ENCODE measurements around the gene CENPV.

The CENPV gene

GRCh38 chr17:16346721-16347271 is 6.5 kb downstream of the CENPV start:
- H2AK5ac ChIP-seq (ENCODE audit: low read length, severe bottlenecking): no peak overlapping the region
- WGBS: over 99% methylated on average over 6 of the region's 6 CpGs
- H3K18ac ChIP-seq (ENCODE audit: low read depth in 1 of 2, low read length in 2 of 2): no peak overlapping the region
- H3K23ac ChIP-seq (ENCODE audit: low read length in 2 of 2): no peak overlapping the region
- no peak overlapping the region for H2BK5ac ChIP-seq (ENCODE audit: low read depth, low read length, poor library complexity, severe bottlenecking)
- H4K91ac ChIP-seq (ENCODE audit: low read length): no peak overlapping the region
- H3K36me3 ChIP-seq (ENCODE audit: control insufficient read depth in 1 of 2, insufficient read depth in 2 of 2, low read depth in 1 of 2, low read length in 2 of 2): peaks cover 18 to 25% of the 10 kb centered on the region in 2 experiments
- DNase-seq: no peak
- no peak overlapping the region for H4K8ac ChIP-seq (ENCODE audit: low read length)
- H3K4me1 ChIP-seq (ENCODE audit: control insufficient read depth, insufficient read depth, low read depth, low read length): peaks cover 2% of the 10 kb centered on the region
- H2AFZ ChIP-seq (ENCODE audit: low read depth, low read length): no peak overlapping the region
- no peak overlapping the region for H3K4ac ChIP-seq (ENCODE audit: low read depth in 1 of 2, low read length in 2 of 2)
- no peak overlapping the region for H2BK120ac ChIP-seq (ENCODE audit: low read depth, low read length)
- no peak overlapping the region for H2BK12ac ChIP-seq (ENCODE audit: low read length in 2 of 2)
- H3K27me3 ChIP-seq (ENCODE audit: control insufficient read depth in 1 of 2, insufficient read depth in 1 of 2, low read length in 2 of 2): no peaks in the 10 kb centered on the region
- no peak overlapping the region for H3K9ac ChIP-seq (ENCODE audit: low read length)
- no peak overlapping the region for H3K4me2 ChIP-seq (ENCODE audit: low read length, poor library complexity, severe bottlenecking)
- no peak overlapping the region for H2BK15ac ChIP-seq (ENCODE audit: low read depth, poor library complexity, severe bottlenecking)
- H3K14ac ChIP-seq (ENCODE audit: low read length in 2 of 2): no peak overlapping the region
- no peak overlapping the region for H3K4me3 ChIP-seq (ENCODE audit: insufficient read depth in 1 of 2, low read depth in 1 of 2, low read length in 2 of 2)
- peaks cover 11% of the 10 kb centered on the region for H3K79me1 ChIP-seq (replicated peaks; ENCODE audit: low read length, poor library complexity, severe bottlenecking)
- H3K9me3 ChIP-seq (ENCODE audit: control insufficient read depth, low read length): no peaks in the 10 kb centered on the region
- H3K27ac ChIP-seq (ENCODE audit: low read length, poor library complexity, severe bottlenecking): no peak overlapping the region

- H3K9me3 ChIP-seq (ENCODE audit: control insufficient read depth, low read length): no peaks in the 10 kb centered on the region
- H4K91ac ChIP-seq (ENCODE audit: low read length): no peak overlapping the region
- 85% methylated on average over 5 of the region's 5 CpGs for WGBS
- peaks cover 18 to 25% of the 10 kb centered on the region in 2 experiments for H3K36me3 ChIP-seq (ENCODE audit: control insufficient read depth in 1 of 2, insufficient read depth in 2 of 2, low read depth in 1 of 2, low read length in 2 of 2)
- no peak overlapping the region for H3K9ac ChIP-seq (ENCODE audit: low read length)
- no peak overlapping the region for H2BK12ac ChIP-seq (ENCODE audit: low read length in 2 of 2)
- DNase-seq: no peak
- no peak overlapping the region for H3K27ac ChIP-seq (ENCODE audit: low read length, poor library complexity, severe bottlenecking)
- H2AFZ ChIP-seq (ENCODE audit: low read depth, low read length): no peak overlapping the region
- H3K4me2 ChIP-seq (ENCODE audit: low read length, poor library complexity, severe bottlenecking): no peak overlapping the region
- no peak overlapping the region for H2BK5ac ChIP-seq (ENCODE audit: low read depth, low read length, poor library complexity, severe bottlenecking)
- peaks cover 11% of the 10 kb centered on the region for H3K79me1 ChIP-seq (replicated peaks; ENCODE audit: low read length, poor library complexity, severe bottlenecking)
- H3K4ac ChIP-seq (ENCODE audit: low read depth in 1 of 2, low read length in 2 of 2): no peak overlapping the region
- H3K4me1 ChIP-seq (ENCODE audit: control insufficient read depth, insufficient read depth, low read depth, low read length): peaks cover 2% of the 10 kb centered on the region
- no peak overlapping the region for H2BK120ac ChIP-seq (ENCODE audit: low read depth, low read length)
- H3K4me3 ChIP-seq (ENCODE audit: insufficient read depth in 1 of 2, low read depth in 1 of 2, low read length in 2 of 2): no peak overlapping the region
- no peak overlapping the region for H2BK15ac ChIP-seq (ENCODE audit: low read depth, poor library complexity, severe bottlenecking)
- no peak overlapping the region for H4K8ac ChIP-seq (ENCODE audit: low read length)
- no peaks in the 10 kb centered on the region for H3K27me3 ChIP-seq (ENCODE audit: control insufficient read depth in 1 of 2, insufficient read depth in 1 of 2, low read length in 2 of 2)
- no peak overlapping the region for H3K23ac ChIP-seq (ENCODE audit: low read length in 2 of 2)
- H3K18ac ChIP-seq (ENCODE audit: low read depth in 1 of 2, low read length in 2 of 2): no peak overlapping the region
- no peak overlapping the region for H3K14ac ChIP-seq (ENCODE audit: low read length in 2 of 2)
- H2AK5ac ChIP-seq (ENCODE audit: low read length, severe bottlenecking): no peak overlapping the region
Observed at GRCh38 chr17:16345565-16345964, 7.7 kb downstream of the CENPV start.

- no peak overlapping the region for H2BK5ac ChIP-seq (ENCODE audit: low read depth, low read length, poor library complexity, severe bottlenecking)
- no peak overlapping the region for H3K18ac ChIP-seq (ENCODE audit: low read depth in 1 of 2, low read length in 2 of 2)
- no peak overlapping the region for H3K27ac ChIP-seq (ENCODE audit: low read length, poor library complexity, severe bottlenecking)
- H3K36me3 ChIP-seq (ENCODE audit: control insufficient read depth in 1 of 2, insufficient read depth in 2 of 2, low read depth in 1 of 2, low read length in 2 of 2): peaks cover 9 to 18% of the 10 kb centered on the region in 2 experiments
- no peak overlapping the region for H2BK12ac ChIP-seq (ENCODE audit: low read length in 2 of 2)
- H3K4me3 ChIP-seq (ENCODE audit: insufficient read depth in 1 of 2, low read depth in 1 of 2, low read length in 2 of 2): no peak overlapping the region
- no peak for DNase-seq
- no peak overlapping the region for H3K4me2 ChIP-seq (ENCODE audit: low read length, poor library complexity, severe bottlenecking)
- no peak overlapping the region for H3K23ac ChIP-seq (ENCODE audit: low read length in 2 of 2)
- 100% methylated on average over 1 of the region's 3 CpGs for WGBS
- peaks cover 4% of the 10 kb centered on the region for H3K79me1 ChIP-seq (replicated peaks; ENCODE audit: low read length, poor library complexity, severe bottlenecking)
- no peak overlapping the region for H2AFZ ChIP-seq (ENCODE audit: low read depth, low read length)
- H2BK120ac ChIP-seq (ENCODE audit: low read depth, low read length): no peak overlapping the region
- H3K27me3 ChIP-seq (ENCODE audit: control insufficient read depth in 1 of 2, insufficient read depth in 1 of 2, low read length in 2 of 2): no peaks in the 10 kb centered on the region
- H2BK15ac ChIP-seq (ENCODE audit: low read depth, poor library complexity, severe bottlenecking): no peak overlapping the region
- no peak overlapping the region for H2AK5ac ChIP-seq (ENCODE audit: low read length, severe bottlenecking)
- no peak overlapping the region for H3K9ac ChIP-seq (ENCODE audit: low read length)
- no peaks in the 10 kb centered on the region for H3K9me3 ChIP-seq (ENCODE audit: control insufficient read depth, low read length)
- H3K14ac ChIP-seq (ENCODE audit: low read length in 2 of 2): no peak overlapping the region
- H3K4me1 ChIP-seq (ENCODE audit: control insufficient read depth, insufficient read depth, low read depth, low read length): peaks cover under 1% of the 10 kb centered on the region
- no peak overlapping the region for H3K4ac ChIP-seq (ENCODE audit: low read depth in 1 of 2, low read length in 2 of 2)
- H4K8ac ChIP-seq (ENCODE audit: low read length): no peak overlapping the region
- H4K91ac ChIP-seq (ENCODE audit: low read length): no peak overlapping the region
Observed at GRCh38 chr17:16343569-16343968, 9.7 kb downstream of the CENPV start.

DNA sequence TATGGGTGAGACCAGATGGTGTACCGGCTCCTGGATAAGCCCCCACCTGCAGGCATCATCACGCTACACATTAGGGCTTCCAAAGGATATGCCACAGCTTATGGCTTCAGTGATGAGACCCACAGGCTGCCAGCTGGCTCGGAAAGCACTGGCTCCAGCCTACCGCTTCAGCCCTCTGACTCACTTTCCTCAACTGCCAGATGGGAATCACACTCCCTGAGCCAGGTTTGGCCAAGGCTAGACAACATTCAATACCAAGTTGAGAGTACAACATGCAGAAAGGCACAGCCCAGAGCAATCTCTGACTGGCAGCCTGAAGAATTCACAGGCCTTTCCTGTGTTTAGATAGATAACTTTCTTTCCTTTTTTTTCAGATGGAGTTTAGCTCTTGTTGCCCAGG is 10.3 kb downstream of the CENPV start:
- Histone ChIP-seq H3K14ac (ENCODE audit: low read length in 2 of 2) (no peak overlapping the region), H4K8ac (ENCODE audit: low read length) (no peak overlapping the region), H2AFZ (ENCODE audit: low read depth, low read length) (no peak overlapping the region), H3K4me2 (ENCODE audit: low read length, poor library complexity, severe bottlenecking) (no peak overlapping the region), H2BK15ac (ENCODE audit: low read depth, poor library complexity, severe bottlenecking) (no peak overlapping the region), H3K23ac (ENCODE audit: low read length in 2 of 2) (no peak overlapping the region), H3K4ac (ENCODE audit: low read depth in 1 of 2, low read length in 2 of 2) (no peak overlapping the region), H3K27me3 (ENCODE audit: control insufficient read depth in 1 of 2, insufficient read depth in 1 of 2, low read length in 2 of 2) (no peaks in the 10 kb centered on the region), H4K91ac (ENCODE audit: low read length) (no peak overlapping the region), H2AK5ac (ENCODE audit: low read length, severe bottlenecking) (no peak overlapping the region), H3K9me3 (ENCODE audit: control insufficient read depth, low read length) (no peaks in the 10 kb centered on the region), H3K9ac (ENCODE audit: low read length) (no peak overlapping the region), H3K27ac (ENCODE audit: low read length, poor library complexity, severe bottlenecking) (no peak overlapping the region), H3K79me1 (replicated peaks; ENCODE audit: low read length, poor library complexity, severe bottlenecking) (peaks cover 1% of the 10 kb centered on the region), H2BK12ac (ENCODE audit: low read length in 2 of 2) (no peak overlapping the region), H2BK120ac (ENCODE audit: low read depth, low read length) (no peak overlapping the region), H3K4me3 (ENCODE audit: insufficient read depth in 1 of 2, low read depth in 1 of 2, low read length in 2 of 2) (no peak overlapping the region), H3K4me1 (ENCODE audit: control insufficient read depth, insufficient read depth, low read depth, low read length) (no peaks in the 10 kb centered on the region), H3K18ac (ENCODE audit: low read depth in 1 of 2, low read length in 2 of 2) (no peak overlapping the region), H2BK5ac (ENCODE audit: low read depth, low read length, poor library complexity, severe bottlenecking) (no peak overlapping the region), H3K36me3 (ENCODE audit: control insufficient read depth in 1 of 2, insufficient read depth in 2 of 2, low read depth in 1 of 2, low read length in 2 of 2) (peaks cover 6 to 14% of the 10 kb centered on the region in 2 experiments)
- peak; percentile 26 for DNase-seq
- 94% methylated on average over 4 of the region's 4 CpGs for WGBS
